Sigmoid colon (tissue), 7 donors: Measurements from ENCODE around the gene MRTFA. TPM values are rescaled to one million over a fixed set of nuclear protein-coding genes. Genes with fewer than 3 reads are reported as not detected.
A peak's percentile ranks its signal among the peaks of the same experiment; 100 is the strongest.

Experiments used
- DNase-seq: peaks from one replicate; pipeline ENCODE4 v3.0.0-alpha.2; 2019
- H3K27ac ChIP-seq, 4 donors: fragments of 200-600 bp; sonication (generic); one replicate each; pipeline ENCODE4 v1.5.1; 2016 to 2019; ENCODE audit warnings: mild to moderate bottlenecking in 1 of 4
- H3K27me3 ChIP-seq, 3 donors: fragments of 200-600 bp; sonication (generic); one replicate each; pipeline ENCODE4 v1.5.1; 2019; ENCODE audit warnings: mild to moderate bottlenecking in 1 of 3
- H3K36me3 ChIP-seq, 4 donors: fragments of 200-600 bp; sonication (generic); one replicate each; pipeline ENCODE4 v1.5.1; 2016 to 2019
- H3K4me1 ChIP-seq, 4 donors: fragments of 200-600 bp; sonication (generic); one replicate each; pipeline ENCODE4 v1.5.1; 2017 to 2019
- H3K4me3 ChIP-seq, 4 donors: fragments of 200-600 bp; sonication (generic); one replicate each; pipeline ENCODE4 v1.5.1; 2017 to 2019; ENCODE audit warnings: mild to moderate bottlenecking in 2 of 4, moderate library complexity in 1 of 4
- H3K9me3 ChIP-seq, 4 donors: fragments of 200-600 bp in 3 of 4; sonication (generic) in 3 of 4; one replicate each; pipeline versions ENCODE4 v1.5.1 to v1.6.1; 2013 to 2019
- CTCF ChIP-seq, 4 experiments: fragments of 450-650 bp in 3 of 4; fragments of 200-600 bp in 1 of 4; IDR thresholded peaks; one replicate each; pipeline ENCODE4 v1.5.1; 2016 to 2019; ENCODE audit warnings: antibody characterized with exemption in 4 of 4, mild to moderate bottlenecking in 3 of 4, moderate library complexity in 2 of 4
- EP300 ChIP-seq, 4 donors: sonication (generic); formaldehyde crosslinking; IDR thresholded peaks; one replicate each; pipeline ENCODE4 v1.6.1; 2017; ENCODE audit warnings: antibody characterized with exemption in 4 of 4
- POLR2A ChIP-seq, 2 donors: fragments of 450-650 bp; IDR thresholded peaks; one replicate each; pipeline ENCODE4 v1.6.1; 2016; ENCODE audit warnings: antibody characterized with exemption in 2 of 2, mild to moderate bottlenecking in 2 of 2, moderate library complexity in 2 of 2
- POLR2AphosphoS5 ChIP-seq, 4 donors: sonication (generic); formaldehyde crosslinking; IDR thresholded peaks; one replicate each; pipeline ENCODE4 v1.6.1; 2017; ENCODE audit warnings: antibody characterized with exemption in 4 of 4
- WGBS, 2 donors: extraction: QIAGEN DNeasy Blood & Tissue Kit; methylation state at CpG; one replicate each; pipeline ENCODE4 v1.1.7; 2013; 5-methylcytosine and 5-hydroxymethylcytosine counted together
- intact Hi-C: fragments of 100-400 bp; cut with DNase I; formaldehyde crosslinking; loops from one replicate; pipeline ENCODE4 v1.15.1; 2023
- polyA plus RNA-seq, 3 donors: library from polyadenylated mRNA; stranded (reverse); fragments of 200-250 nt; gene quantifications; one replicate each; pipeline ENCODE4 v1.2.3, GENCODE V29; 2013
- total RNA-seq, 4 donors: library from RNA; depleted of rRNA; stranded (reverse); fragments of >200 nt; gene quantifications; one replicate each; pipeline ENCODE4 v1.1.0, GENCODE V29; 2016
- donor health status: healthy with polysubstance abuse.
- donor health status: Bipolar disorder and iron deficiency.
- donor health status: healthy.

MRTFA gene
- total and polyA plus RNA-seq, 7 donors, result 10.8 to 104 (median 29.2) TPM

DNA sequence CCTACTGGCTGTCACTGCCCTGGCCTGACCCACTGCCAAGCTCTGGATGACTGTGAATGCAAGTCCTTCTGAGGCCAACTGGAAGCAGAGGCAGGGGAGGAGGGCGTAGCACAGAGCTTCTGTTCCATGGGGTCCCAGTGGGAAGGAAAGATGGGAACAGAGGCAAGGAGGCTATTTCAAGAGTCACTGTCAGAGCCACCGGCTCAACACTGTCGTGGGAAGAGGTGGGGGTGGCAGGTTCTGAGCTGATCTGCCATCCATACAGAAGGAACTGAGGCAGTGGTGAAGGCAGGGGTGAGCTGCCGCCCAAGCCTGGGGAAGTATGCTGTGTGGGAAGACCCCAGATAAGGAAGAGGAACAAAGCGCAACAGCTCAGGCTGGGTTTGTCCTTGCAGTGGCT is 211.4 kb downstream of the MRTFA start:
- Histone ChIP-seq H3K4me3 (no peak overlapping the region), H3K4me1 (peaks cover 0 to 6% (median 0%) of the 10 kb centered on the region in 4 donors), H3K27ac (no peak overlapping the region), H3K9me3 (no peaks in the 10 kb centered on the region), H3K27me3 (no peaks in the 10 kb centered on the region), H3K36me3 (peaks cover 29 to 96% (median 52%) of the 10 kb centered on the region in 4 donors)
- intact Hi-C loops, result no loop called here
- peak; percentile 41 for DNase-seq
- TF ChIP-seq POLR2A (IDR thresholded peaks at IDR 0.05) (no peak), EP300 (IDR thresholded peaks at IDR 0.05) (no peak), POLR2AphosphoS5 (IDR thresholded peaks at IDR 0.05) (no peak), CTCF (IDR thresholded peaks at IDR 0.05) (no peak)
- WGBS, 2 donors, result 90 to 96% methylated on average over 5 of the region's 5 CpGs

- DNase-seq, result peak; percentile 50
- Histone ChIP-seq H3K9me3 (no peaks in the 10 kb centered on the region), H3K36me3 (peaks cover 29 to 96% (median 54%) of the 10 kb centered on the region in 4 donors), H3K4me1 (peaks cover 0 to 6% (median 0%) of the 10 kb centered on the region in 4 donors), H3K27me3 (no peaks in the 10 kb centered on the region), H3K27ac (no peak overlapping the region), H3K4me3 (no peak overlapping the region)
- intact Hi-C loops, result no loop called here
- WGBS, 2 donors, result 94 to 96% methylated on average over 17 of the region's 17 CpGs
- TF ChIP-seq EP300 (IDR thresholded peaks at IDR 0.05), result no peak
- TF ChIP-seq POLR2A (IDR thresholded peaks at IDR 0.05), result no peak
- TF ChIP-seq POLR2AphosphoS5 (IDR thresholded peaks at IDR 0.05), result no peak
- no peak for TF ChIP-seq CTCF (IDR thresholded peaks at IDR 0.05)
These were observed 212.5 kb downstream of the MRTFA start for GRCh38 chr22:40423882-40424640.

DNA sequence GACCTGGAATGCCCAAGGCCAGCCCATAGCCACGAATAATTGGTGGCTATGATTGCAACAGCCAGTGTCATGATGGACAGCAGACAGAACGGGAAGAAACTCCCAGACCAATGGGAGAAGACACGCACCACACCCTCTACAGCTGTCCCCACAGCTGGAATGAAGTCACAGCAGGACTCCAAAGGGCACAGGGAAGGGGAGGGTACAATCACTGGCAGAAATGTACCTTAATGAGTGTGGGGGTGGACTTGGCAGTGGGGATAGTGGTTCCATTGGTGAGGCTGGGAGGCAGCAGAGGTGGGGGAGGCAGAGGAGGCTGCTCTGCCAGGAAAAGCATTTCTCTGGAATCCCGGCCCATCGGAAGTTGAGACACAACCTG is 213.2 kb downstream of the MRTFA start:
- DNase-seq, result peak; percentile 40
- peaks cover 0 to 6% (median 0%) of the 10 kb centered on the region in 4 donors for H3K4me1 ChIP-seq
- no peaks in the 10 kb centered on the region for H3K9me3 ChIP-seq
- peaks cover 34 to 96% (median 54%) of the 10 kb centered on the region in 4 donors for H3K36me3 ChIP-seq
- 77 to 86% methylated on average over 5 of the region's 5 CpGs for WGBS, 2 donors
- no peaks in the 10 kb centered on the region for H3K27me3 ChIP-seq
- intact Hi-C loops, result no loop called here
- no peak for TF ChIP-seq EP300 (IDR thresholded peaks at IDR 0.05)
- no peak for TF ChIP-seq POLR2AphosphoS5 (IDR thresholded peaks at IDR 0.05)
- no peak for TF ChIP-seq POLR2A (IDR thresholded peaks at IDR 0.05)
- TF ChIP-seq CTCF (IDR thresholded peaks at IDR 0.05), result no peak
- H3K27ac ChIP-seq, result no peak overlapping the region
- H3K4me3 ChIP-seq, result no peak overlapping the region

DNA sequence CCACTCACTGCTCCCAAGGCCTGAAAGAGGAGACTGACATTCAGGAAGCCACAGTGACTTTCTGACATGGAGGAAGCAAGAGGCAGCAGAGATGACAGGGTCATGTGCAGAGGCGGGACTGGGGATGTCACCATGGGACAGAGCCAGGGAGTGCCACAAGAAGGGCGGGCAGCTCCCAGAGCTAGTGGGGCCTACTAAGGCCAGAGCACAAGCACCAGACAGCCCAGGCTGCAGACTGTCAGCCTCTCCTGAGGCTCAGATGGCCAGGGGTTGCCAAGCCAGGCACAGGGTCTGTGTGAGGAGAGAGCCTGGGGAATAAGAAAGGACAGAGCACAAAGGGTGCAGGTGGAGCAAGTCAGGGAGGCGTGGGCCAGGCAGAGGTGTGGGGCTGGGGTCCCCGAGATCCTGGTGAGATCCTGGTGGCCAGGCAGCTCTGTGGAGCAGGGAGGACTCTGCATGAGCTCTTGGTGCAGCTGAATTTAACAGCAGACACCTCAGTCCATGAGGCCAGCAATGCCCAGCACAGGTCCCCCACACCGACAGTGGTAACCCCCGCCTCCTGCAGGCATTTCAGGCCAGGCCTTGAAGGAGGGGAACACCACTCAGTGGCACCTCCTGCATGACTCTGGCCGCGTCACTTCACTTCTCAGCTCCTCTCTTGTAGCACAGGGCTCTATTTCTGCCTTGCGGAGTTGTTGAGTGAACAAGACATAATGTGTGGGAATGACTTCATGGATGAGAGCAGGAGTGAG is 213.8 kb downstream of the MRTFA start:
- WGBS, 2 donors, result 95 to 97% methylated on average over 9 of the region's 9 CpGs
- DNase-seq, result peak; percentile 60
- peaks cover 36 to 96% (median 53%) of the 10 kb centered on the region in 4 donors for H3K36me3 ChIP-seq
- no peak overlapping the region for H3K27ac ChIP-seq
- no peak overlapping the region for H3K4me3 ChIP-seq
- H3K27me3 ChIP-seq, result no peaks in the 10 kb centered on the region
- H3K4me1 ChIP-seq, result peaks cover 0 to 6% (median 0%) of the 10 kb centered on the region in 4 donors
- H3K9me3 ChIP-seq, result no peaks in the 10 kb centered on the region
- intact Hi-C loops, result no loop called here
- no peak for TF ChIP-seq EP300 (IDR thresholded peaks at IDR 0.05)
- no peak for TF ChIP-seq POLR2A (IDR thresholded peaks at IDR 0.05)
- TF ChIP-seq POLR2AphosphoS5 (IDR thresholded peaks at IDR 0.05), result no peak
- TF ChIP-seq CTCF (IDR thresholded peaks at IDR 0.05), result no peak
